ENCODE results near the gene GPR42. TPM values are rescaled to one million over a fixed set of nuclear protein-coding genes. Genes with fewer than 3 reads are reported as not detected.

GPR42 gene
- total RNA-seq, 3 donors from 2014 or later = 0.21 to 0.25 TPM; not detected in 1

GRCh38 chr19:35341006-35341405, 29.9 kb upstream of the GPR42 start:
- ATAC-seq = no peak
- DNase-seq = no peak
- Mint-ChIP-seq H3K4me3 (no peak overlapping the region), H3K9me3 (no peaks in the 10 kb centered on the region), H3K4me1 (ENCODE audit: low read depth) (peaks cover 7% of the 10 kb centered on the region), H3K36me3 (ENCODE audit: insufficient read depth) (no peaks in the 10 kb centered on the region), H3K27me3 (ENCODE audit: low read depth) (no peaks in the 10 kb centered on the region)

- Mint-ChIP-seq H3K9me3 (no peaks in the 10 kb centered on the region), H3K4me3 (no peak overlapping the region)
These were observed 29.2 kb upstream of the GPR42 start for GRCh38 chr19:35341565-35342225.

GRCh38 chr19:35342430-35342829, 28.4 kb upstream of the GPR42 start:
- DNase-seq = no peak
- H3K4me1 Mint-ChIP-seq (ENCODE audit: low read depth) = peaks cover 19% of the 10 kb centered on the region

More at GRCh38 chr19:35341565-35342225, 29.2 kb upstream of the GPR42 start:
- DNase-seq (no peak), ATAC-seq (no peak)
- peaks cover 12% of the 10 kb centered on the region for H3K4me1 Mint-ChIP-seq (ENCODE audit: low read depth)
- H3K36me3 Mint-ChIP-seq (ENCODE audit: insufficient read depth) = no peaks in the 10 kb centered on the region
- no peaks in the 10 kb centered on the region for H3K27me3 Mint-ChIP-seq (ENCODE audit: low read depth)

GRCh38 chr19:35344511-35345031, 26.3 kb upstream of the GPR42 start:
- Mint-ChIP-seq H3K9me3 (no peaks in the 10 kb centered on the region), H3K4me1 (ENCODE audit: low read depth) (peaks cover 30% of the 10 kb centered on the region), H3K36me3 (ENCODE audit: insufficient read depth) (no peaks in the 10 kb centered on the region), H3K4me3 (no peak overlapping the region), H3K27me3 (ENCODE audit: low read depth) (no peaks in the 10 kb centered on the region)
- no peak for ATAC-seq
- DNase-seq = no peak

More at GRCh38 chr19:35342430-35342829, 28.4 kb upstream of the GPR42 start:
- Mint-ChIP-seq H3K4me3 (no peak overlapping the region), H3K9me3 (no peaks in the 10 kb centered on the region), H3K27me3 (ENCODE audit: low read depth) (no peaks in the 10 kb centered on the region), H3K36me3 (ENCODE audit: insufficient read depth) (no peaks in the 10 kb centered on the region)
- no peak for ATAC-seq

- peaks cover 30% of the 10 kb centered on the region for H3K4me1 Mint-ChIP-seq (ENCODE audit: low read depth)
- H3K36me3 Mint-ChIP-seq (ENCODE audit: insufficient read depth) = no peaks in the 10 kb centered on the region
- DNase-seq (no peak), ATAC-seq (no peak)
- H3K9me3 Mint-ChIP-seq = no peaks in the 10 kb centered on the region
- no peaks in the 10 kb centered on the region for H3K27me3 Mint-ChIP-seq (ENCODE audit: low read depth)
- peak overlapping the region; percentile 24 for H3K4me3 Mint-ChIP-seq
These were observed 25.2 kb upstream of the GPR42 start for GRCh38 chr19:35345671-35346111.

GRCh38 chr19:35346193-35347052, 24.4 kb upstream of the GPR42 start:
- Mint-ChIP-seq H3K36me3 (ENCODE audit: insufficient read depth) (no peaks in the 10 kb centered on the region), H3K9me3 (no peaks in the 10 kb centered on the region), H3K4me1 (ENCODE audit: low read depth) (peaks cover 30% of the 10 kb centered on the region), H3K27me3 (ENCODE audit: low read depth) (no peaks in the 10 kb centered on the region), H3K4me3 (peak overlapping the region; percentile 66)
- ATAC-seq = peak; percentile 46 to 52
- DNase-seq = peak; percentile 67

GRCh38 chr19:35347171-35347929, 23.5 kb upstream of the GPR42 start, which contains the start of gene FFAR1:
Gene FFAR1 (plus strand): TSS chr19:35347902. CDS start chr19:35351552, 3,650 bp downstream.
- Mint-ChIP-seq H3K4me3 (peak within 1 kb of the TSS; percentile 66), H3K27me3 (ENCODE audit: low read depth) (no peaks in the 10 kb centered on the region), H3K36me3 (ENCODE audit: insufficient read depth) (no peaks in the 10 kb centered on the region), H3K4me1 (ENCODE audit: low read depth) (peaks cover 30% of the 10 kb centered on the region), H3K9me3 (no peaks in the 10 kb centered on the region)
- ATAC-seq (peak; percentile 80), DNase-seq (no peak)

- ATAC-seq (no peak), DNase-seq (no peak)
- no peaks in the 10 kb centered on the region for H3K9me3 Mint-ChIP-seq
- H3K4me1 Mint-ChIP-seq (ENCODE audit: low read depth) = peaks cover 34% of the 10 kb centered on the region
- no peaks in the 10 kb centered on the region for H3K27me3 Mint-ChIP-seq (ENCODE audit: low read depth)
- no peaks in the 10 kb centered on the region for H3K36me3 Mint-ChIP-seq (ENCODE audit: insufficient read depth)
- no peak overlapping the region for H3K4me3 Mint-ChIP-seq
These were observed 23.0 kb upstream of the GPR42 start for GRCh38 chr19:35347930-35348298.

GRCh38 chr19:35348911-35349611, 21.8 kb upstream of the GPR42 start:
- Mint-ChIP-seq H3K4me3 (no peak overlapping the region), H3K27me3 (ENCODE audit: low read depth) (no peaks in the 10 kb centered on the region), H3K4me1 (ENCODE audit: low read depth) (peaks cover 34% of the 10 kb centered on the region), H3K36me3 (ENCODE audit: insufficient read depth) (no peaks in the 10 kb centered on the region), H3K9me3 (no peaks in the 10 kb centered on the region)
- no peak for DNase-seq
- no peak for ATAC-seq

GRCh38 chr19:35349614-35350521, 21.0 kb upstream of the GPR42 start:
- no peak for ATAC-seq
- Mint-ChIP-seq H3K9me3 (no peaks in the 10 kb centered on the region), H3K4me1 (ENCODE audit: low read depth) (peaks cover 34% of the 10 kb centered on the region), H3K4me3 (no peak overlapping the region), H3K36me3 (ENCODE audit: insufficient read depth) (no peaks in the 10 kb centered on the region), H3K27me3 (ENCODE audit: low read depth) (no peaks in the 10 kb centered on the region)
- no peak for DNase-seq

GRCh38 chr19:35350591-35350990, 20.3 kb upstream of the GPR42 start:
- DNase-seq (no peak), ATAC-seq (no peak)
- H3K4me1 Mint-ChIP-seq (ENCODE audit: low read depth) = peaks cover 33% of the 10 kb centered on the region
- H3K9me3 Mint-ChIP-seq = no peaks in the 10 kb centered on the region
- no peak overlapping the region for H3K4me3 Mint-ChIP-seq
- H3K27me3 Mint-ChIP-seq (ENCODE audit: low read depth) = no peaks in the 10 kb centered on the region
- no peaks in the 10 kb centered on the region for H3K36me3 Mint-ChIP-seq (ENCODE audit: insufficient read depth)

- H3K9me3 Mint-ChIP-seq = no peaks in the 10 kb centered on the region
- no peaks in the 10 kb centered on the region for H3K36me3 Mint-ChIP-seq (ENCODE audit: insufficient read depth)
- H3K4me3 Mint-ChIP-seq = no peak overlapping the region
- peaks cover 23% of the 10 kb centered on the region for H3K4me1 Mint-ChIP-seq (ENCODE audit: low read depth)
- ATAC-seq (no peak), DNase-seq (no peak)
- no peaks in the 10 kb centered on the region for H3K27me3 Mint-ChIP-seq (ENCODE audit: low read depth)
These were observed 19.3 kb upstream of the GPR42 start for GRCh38 chr19:35351411-35352176.
